ENCODE measurements around the gene GPR157. TPM values are rescaled to one million over a fixed set of nuclear protein-coding genes. Genes with fewer than 3 reads are reported as not detected.

The GPR157 gene
- 2.3 TPM for polyA plus RNA-seq (2013, experiment 1 of 2)
- polyA plus RNA-seq (2013, experiment 2 of 2): 6.1 TPM

DNA sequence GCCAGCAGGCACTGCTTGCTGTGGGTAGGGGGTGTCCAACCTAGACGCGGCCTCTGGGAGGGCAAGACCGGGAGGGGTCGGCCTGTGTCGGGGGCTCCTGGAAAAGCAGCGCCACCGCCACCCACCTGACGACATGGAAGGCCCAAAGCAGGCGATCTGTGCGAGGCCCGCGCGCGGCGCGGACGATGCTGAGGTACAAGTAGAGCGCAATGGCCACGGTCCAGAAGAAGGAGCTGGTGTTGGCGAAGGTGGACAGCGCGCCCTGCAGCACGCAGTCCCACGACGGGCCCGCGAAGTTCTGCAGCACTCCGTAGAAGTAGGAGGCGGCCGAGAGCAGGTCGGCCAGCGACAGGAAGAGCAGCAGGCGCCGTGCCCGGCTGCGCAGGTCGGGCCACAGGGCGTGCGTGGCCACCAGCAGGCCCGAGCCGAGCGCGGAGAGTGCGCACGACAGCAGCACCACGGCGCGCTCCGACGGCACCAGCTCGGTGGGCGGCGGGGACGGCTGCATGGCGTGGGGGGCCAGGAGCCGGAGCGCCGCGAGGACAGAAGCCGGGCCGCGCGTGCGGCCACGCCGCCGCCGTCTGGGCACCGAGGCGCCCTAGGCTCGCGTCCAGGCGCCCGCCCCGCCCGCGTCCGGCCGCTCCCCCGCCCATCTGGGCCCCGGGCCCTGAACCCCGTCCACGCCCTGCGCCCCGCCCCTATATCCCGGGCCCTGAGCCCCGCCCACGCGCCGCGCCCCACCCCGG is at the start of gene GPR157:
Gene GPR157 (minus strand): TSS at position 583 of the 746 bp plus-strand sequence. CDS start 75 bp downstream, at position 508.
- H3K23ac ChIP-seq (ENCODE audit: low read depth, low read length, poor library complexity): peak within 1 kb of the TSS; percentile 85
- peaks cover 0 to 8% of the 10 kb centered on the region in 2 donors for H3K4me1 ChIP-seq (ENCODE audit: control insufficient read depth in 2 of 2, insufficient read depth in 1 of 2, low read depth in 1 of 2, low read length in 2 of 2)
- peak within 1 kb of the TSS; percentile 100 for H3K9ac ChIP-seq (ENCODE audit: low read depth, low read length, poor library complexity)
- peak within 1 kb of the TSS; percentile 96 for H3K18ac ChIP-seq (ENCODE audit: low read length)
- H3K79me1 ChIP-seq (ENCODE audit: low read depth, low read length): no peaks in the 10 kb centered on the region
- H4K91ac ChIP-seq (ENCODE audit: low read depth, low read length, poor library complexity): no peak within 1 kb of the TSS
- peak within 1 kb of the TSS; percentile 82 for H3K14ac ChIP-seq (ENCODE audit: low read length)
- no peak within 1 kb of the TSS for H3K27ac ChIP-seq (replicated peaks; ENCODE audit: low read length)
- H3K4ac ChIP-seq (ENCODE audit: low read length): peak within 1 kb of the TSS; percentile 17
- H3K27me3 ChIP-seq (ENCODE audit: control insufficient read depth in 3 of 3, insufficient read depth in 3 of 3, low read depth in 1 of 3, low read length in 3 of 3): peaks cover 4 to 45% (median 15%) of the 10 kb centered on the region in 3 experiments
- peak within 1 kb of the TSS; percentile 73 for H2AFZ ChIP-seq (ENCODE audit: low read length)
- H2AK5ac ChIP-seq (ENCODE audit: low read depth, low read length): peak within 1 kb of the TSS; percentile 96
- H2BK15ac ChIP-seq (ENCODE audit: low read length): peak within 1 kb of the TSS; percentile 96
- DNase-seq (ENCODE audit: low spot score): peak; percentile 51
- no peaks in the 10 kb centered on the region for H3K36me3 ChIP-seq (replicated peaks in 1 of 2; ENCODE audit: control insufficient read depth in 2 of 2, insufficient read depth in 2 of 2, low read length in 2 of 2)
- H4K8ac ChIP-seq (ENCODE audit: low read depth, low read length): peak within 1 kb of the TSS; percentile 98
- peak within 1 kb of the TSS; percentile 90 for H2BK5ac ChIP-seq (ENCODE audit: low read length)
- no CpG with 5 or more reads among the region's 92 CpGs for WGBS, 2 donors (ENCODE audit: extremely low coverage in 2 of 2, insufficient read length in 2 of 2, insufficient replicate concordance in 1 of 2)
- H3K4me3 ChIP-seq (ENCODE audit: low read length in 2 of 2): peak within 1 kb of the TSS; percentile 9 to 94
- H2BK12ac ChIP-seq (ENCODE audit: low read length): no peak within 1 kb of the TSS
- peaks cover 0 to 6% of the 10 kb centered on the region in 2 donors for H3K9me3 ChIP-seq (replicated peaks in 1 of 2; ENCODE audit: control insufficient read depth in 2 of 2, insufficient read depth in 1 of 2, low read depth in 1 of 2, low read length in 2 of 2)
- H2BK120ac ChIP-seq (ENCODE audit: low read depth, low read length): peak within 1 kb of the TSS; percentile 61
- H3K4me2 ChIP-seq (ENCODE audit: insufficient read depth, low read length, poor library complexity, severe bottlenecking): peak within 1 kb of the TSS; percentile 89

DNA sequence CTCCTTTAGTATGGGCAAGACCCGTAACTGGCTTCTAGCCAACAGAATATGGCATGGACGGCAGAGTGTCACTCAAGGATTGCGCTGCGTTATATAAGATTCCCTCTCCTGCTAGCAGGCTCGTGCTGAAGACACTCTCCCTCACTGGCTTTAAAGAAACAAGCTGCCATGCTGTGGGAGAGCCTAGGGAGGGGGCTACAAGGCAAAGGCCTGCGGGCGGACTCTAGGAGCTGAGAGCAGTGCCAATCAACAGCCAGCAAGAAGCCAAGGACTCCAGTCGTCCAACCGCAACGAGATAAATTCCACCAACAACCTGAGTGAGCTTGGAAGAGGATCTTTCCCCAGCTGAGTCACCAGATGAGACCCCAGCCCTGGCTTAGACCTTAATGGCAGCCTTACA is 45.9 kb upstream of the GPR157 start:
- WGBS, 2 donors (ENCODE audit: extremely low coverage in 2 of 2, insufficient read length in 2 of 2, insufficient replicate concordance in 1 of 2): no CpG with 5 or more reads among the region's 10 CpGs
- Histone ChIP-seq H3K23ac (ENCODE audit: low read depth, low read length, poor library complexity) (no peak overlapping the region), H3K27ac (replicated peaks; ENCODE audit: low read length) (no peak overlapping the region), H3K79me1 (ENCODE audit: low read depth, low read length) (peaks cover 9% of the 10 kb centered on the region), H2BK120ac (ENCODE audit: low read depth, low read length) (no peak overlapping the region), H2BK5ac (ENCODE audit: low read length) (no peak overlapping the region), H3K9ac (ENCODE audit: low read depth, low read length, poor library complexity) (no peak overlapping the region), H2AK5ac (ENCODE audit: low read depth, low read length) (no peak overlapping the region), H2BK15ac (ENCODE audit: low read length) (no peak overlapping the region), H3K4me2 (ENCODE audit: insufficient read depth, low read length, poor library complexity, severe bottlenecking) (no peak overlapping the region), H3K4me1 (ENCODE audit: control insufficient read depth in 2 of 2, insufficient read depth in 1 of 2, low read depth in 1 of 2, low read length in 2 of 2) (no peaks in the 10 kb centered on the region), H2BK12ac (ENCODE audit: low read length) (no peak overlapping the region), H3K36me3 (replicated peaks in 1 of 2; ENCODE audit: control insufficient read depth in 2 of 2, insufficient read depth in 2 of 2, low read length in 2 of 2) (peaks cover 0 to 7% of the 10 kb centered on the region in 2 donors), H3K27me3 (ENCODE audit: control insufficient read depth in 3 of 3, insufficient read depth in 3 of 3, low read depth in 1 of 3, low read length in 3 of 3) (no peaks in the 10 kb centered on the region), H3K9me3 (replicated peaks in 1 of 2; ENCODE audit: control insufficient read depth in 2 of 2, insufficient read depth in 1 of 2, low read depth in 1 of 2, low read length in 2 of 2) (peaks cover 0 to 8% of the 10 kb centered on the region in 2 donors), H3K4ac (ENCODE audit: low read length) (no peak overlapping the region), H4K91ac (ENCODE audit: low read depth, low read length, poor library complexity) (no peak overlapping the region), H3K4me3 (ENCODE audit: low read length in 2 of 2) (no peak overlapping the region), H2AFZ (ENCODE audit: low read length) (no peak overlapping the region), H4K8ac (ENCODE audit: low read depth, low read length) (no peak overlapping the region), H3K14ac (ENCODE audit: low read length) (no peak overlapping the region), H3K18ac (ENCODE audit: low read length) (no peak overlapping the region)
- no peak for DNase-seq (ENCODE audit: low spot score)

DNA sequence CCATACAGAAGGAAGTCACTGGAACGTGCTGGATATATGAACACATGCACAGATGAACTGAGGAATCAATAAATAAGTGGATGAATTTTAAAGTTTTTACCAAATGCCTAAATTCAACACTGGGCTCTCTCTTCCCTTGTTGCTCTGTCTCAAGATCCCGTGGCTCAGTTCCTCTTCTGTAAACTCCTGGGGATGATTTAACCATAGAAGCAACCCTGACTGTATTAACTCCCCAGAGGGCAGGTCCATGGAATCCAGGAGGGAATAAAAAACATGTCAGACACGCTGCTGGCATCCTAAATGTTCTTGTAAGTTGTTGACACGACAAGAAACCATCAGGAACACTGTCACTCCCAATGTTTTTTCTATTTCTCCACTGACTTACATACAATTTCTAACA is 45.3 kb upstream of the GPR157 start:
- Histone ChIP-seq H3K79me1 (ENCODE audit: low read depth, low read length) (peaks cover 9% of the 10 kb centered on the region), H3K4me1 (ENCODE audit: control insufficient read depth in 2 of 2, insufficient read depth in 1 of 2, low read depth in 1 of 2, low read length in 2 of 2) (no peaks in the 10 kb centered on the region), H4K8ac (ENCODE audit: low read depth, low read length) (no peak overlapping the region), H3K4me2 (ENCODE audit: insufficient read depth, low read length, poor library complexity, severe bottlenecking) (no peak overlapping the region), H3K36me3 (replicated peaks in 1 of 2; ENCODE audit: control insufficient read depth in 2 of 2, insufficient read depth in 2 of 2, low read length in 2 of 2) (peaks cover 0 to 7% of the 10 kb centered on the region in 2 donors), H2BK120ac (ENCODE audit: low read depth, low read length) (no peak overlapping the region), H3K9ac (ENCODE audit: low read depth, low read length, poor library complexity) (no peak overlapping the region), H2BK12ac (ENCODE audit: low read length) (no peak overlapping the region), H4K91ac (ENCODE audit: low read depth, low read length, poor library complexity) (no peak overlapping the region), H3K27me3 (ENCODE audit: control insufficient read depth in 3 of 3, insufficient read depth in 3 of 3, low read depth in 1 of 3, low read length in 3 of 3) (no peaks in the 10 kb centered on the region), H3K9me3 (replicated peaks in 1 of 2; ENCODE audit: control insufficient read depth in 2 of 2, insufficient read depth in 1 of 2, low read depth in 1 of 2, low read length in 2 of 2) (peaks cover 0 to 8% of the 10 kb centered on the region in 2 donors), H2BK5ac (ENCODE audit: low read length) (no peak overlapping the region), H3K27ac (replicated peaks; ENCODE audit: low read length) (no peak overlapping the region), H3K4ac (ENCODE audit: low read length) (no peak overlapping the region), H2AFZ (ENCODE audit: low read length) (no peak overlapping the region), H3K14ac (ENCODE audit: low read length) (no peak overlapping the region), H2AK5ac (ENCODE audit: low read depth, low read length) (peak overlapping the region; percentile 26), H3K23ac (ENCODE audit: low read depth, low read length, poor library complexity) (peak overlapping the region; percentile 83), H3K18ac (ENCODE audit: low read length) (no peak overlapping the region), H3K4me3 (ENCODE audit: low read length in 2 of 2) (no peak overlapping the region), H2BK15ac (ENCODE audit: low read length) (no peak overlapping the region)
- WGBS, 2 donors (ENCODE audit: extremely low coverage in 2 of 2, insufficient read length in 2 of 2, insufficient replicate concordance in 1 of 2): no CpG with 5 or more reads among the region's 4 CpGs
- DNase-seq (ENCODE audit: low spot score): no peak

GRCh38 chr1:9169601-9170137 is 40.8 kb upstream of the GPR157 start:
- Histone ChIP-seq H3K36me3 (replicated peaks in 1 of 2; ENCODE audit: control insufficient read depth in 2 of 2, insufficient read depth in 2 of 2, low read length in 2 of 2) (peaks cover 0 to 12% of the 10 kb centered on the region in 2 donors), H3K4ac (ENCODE audit: low read length) (no peak overlapping the region), H2BK120ac (ENCODE audit: low read depth, low read length) (no peak overlapping the region), H2AK5ac (ENCODE audit: low read depth, low read length) (no peak overlapping the region), H2AFZ (ENCODE audit: low read length) (no peak overlapping the region), H2BK12ac (ENCODE audit: low read length) (no peak overlapping the region), H2BK5ac (ENCODE audit: low read length) (no peak overlapping the region), H3K18ac (ENCODE audit: low read length) (no peak overlapping the region), H3K4me2 (ENCODE audit: insufficient read depth, low read length, poor library complexity, severe bottlenecking) (no peak overlapping the region), H3K79me1 (ENCODE audit: low read depth, low read length) (peaks cover 6% of the 10 kb centered on the region), H3K4me1 (ENCODE audit: control insufficient read depth in 2 of 2, insufficient read depth in 1 of 2, low read depth in 1 of 2, low read length in 2 of 2) (peaks cover 0 to 5% of the 10 kb centered on the region in 2 donors), H4K8ac (ENCODE audit: low read depth, low read length) (no peak overlapping the region), H3K14ac (ENCODE audit: low read length) (no peak overlapping the region), H3K23ac (ENCODE audit: low read depth, low read length, poor library complexity) (no peak overlapping the region), H3K4me3 (ENCODE audit: low read length in 2 of 2) (no peak overlapping the region), H3K9me3 (replicated peaks in 1 of 2; ENCODE audit: control insufficient read depth in 2 of 2, insufficient read depth in 1 of 2, low read depth in 1 of 2, low read length in 2 of 2) (peaks cover 0 to 2% of the 10 kb centered on the region in 2 donors), H3K27ac (replicated peaks; ENCODE audit: low read length) (no peak overlapping the region), H3K27me3 (ENCODE audit: control insufficient read depth in 3 of 3, insufficient read depth in 3 of 3, low read depth in 1 of 3, low read length in 3 of 3) (no peaks in the 10 kb centered on the region), H3K9ac (ENCODE audit: low read depth, low read length, poor library complexity) (no peak overlapping the region), H4K91ac (ENCODE audit: low read depth, low read length, poor library complexity) (no peak overlapping the region), H2BK15ac (ENCODE audit: low read length) (no peak overlapping the region)
- WGBS, 2 donors (ENCODE audit: extremely low coverage in 2 of 2, insufficient read length in 2 of 2, insufficient replicate concordance in 1 of 2): no CpG with 5 or more reads among the region's 10 CpGs
- no peak for DNase-seq (ENCODE audit: low spot score)
